Lung (tissue), 12 donors: ENCODE data around the gene VGF. TPM values are rescaled to one million over a fixed set of nuclear protein-coding genes. Genes with fewer than 3 reads are reported as not detected.

ENCODE experiments used
- ATAC-seq: fragments of 200-7000 bp; cut with Tn5 transposase; one replicate; pipeline ENCODE4 v1.9.1; 2020; ENCODE audit warnings: moderate number of reproducible peaks; ENCODE audit not compliant: insufficient read depth, low FRiP score
- DNase-seq, 3 donors: peaks; one replicate each; pipeline ENCODE4 v3.0.0-alpha.2; 2013 to 2017
- H3K27ac ChIP-seq, 2 donors: one replicate each; pipeline ENCODE4 v1.5.1; 2013; ENCODE audit warnings: mild to moderate bottlenecking in 2 of 2, moderate library complexity in 2 of 2, control low read depth in 1 of 2, inconsistent platforms in 1 of 2, low read depth in 1 of 2, low read length in 1 of 2
- H3K27me3 ChIP-seq, 3 donors: one replicate each; pipeline ENCODE4 v1.5.1; 2013; ENCODE audit warnings: low read length in 2 of 3; ENCODE audit not compliant: control insufficient read depth in 3 of 3, insufficient read depth in 3 of 3
- H3K36me3 ChIP-seq, 4 donors: one replicate each; pipeline ENCODE4 v1.5.1; 2013; ENCODE audit warnings: low read length in 4 of 4, mild to moderate bottlenecking in 1 of 4, moderate library complexity in 1 of 4; ENCODE audit not compliant: control insufficient read depth in 4 of 4, insufficient read depth in 4 of 4
- H3K4me1 ChIP-seq, 5 donors: one replicate each; pipeline ENCODE4 v1.5.1; 2013; ENCODE audit warnings: low read length in 5 of 5, mild to moderate bottlenecking in 2 of 5, moderate library complexity in 1 of 5; ENCODE audit not compliant: control insufficient read depth in 5 of 5, insufficient read depth in 5 of 5
- H3K4me3 ChIP-seq: one replicate; pipeline ENCODE4 v1.5.1; 2013; ENCODE audit warnings: mild to moderate bottlenecking, control low read depth, moderate library complexity
- H3K9ac ChIP-seq, 2 donors: one replicate each; pipeline ENCODE4 v1.5.1; 2013; ENCODE audit warnings: low read length in 2 of 2, control low read depth in 1 of 2; ENCODE audit not compliant: insufficient read depth in 1 of 2
- H3K9me3 ChIP-seq, 4 donors: one replicate each; pipeline ENCODE4 v1.5.1; 2013; ENCODE audit warnings: low read length in 3 of 4, mild to moderate bottlenecking in 1 of 4, moderate library complexity in 1 of 4; ENCODE audit not compliant: control insufficient read depth in 4 of 4, insufficient read depth in 3 of 4
- CTCF ChIP-seq: IDR thresholded peaks from 2 replicates; pipeline ENCODE4 v1.5.1; 2012; ENCODE audit warnings: mild to moderate bottlenecking; ENCODE audit errors: control extremely low read depth, extremely low read depth
- WGBS, 2 donors: extraction: QIAGEN DNeasy Blood & Tissue Kit; methylation state at CpG; one replicate each; pipeline ENCODE4 v1.1.7; 2013; 5-methylcytosine and 5-hydroxymethylcytosine counted together
- polyA plus RNA-seq, 2 donors: library from polyadenylated mRNA; stranded (reverse); fragments of 200-250 nt; gene quantifications; one replicate each; pipeline ENCODE4 v1.2.1, GENCODE V29; 2013
- total RNA-seq, 2 donors: library from RNA; depleted of rRNA in 1 of 2; stranded (reverse); fragments of >200 nt in 1 of 2; gene quantifications; one replicate each; pipeline ENCODE4 v1.2.1, GENCODE V29; 2014 to 2021
- donor health status: control.
- donor health status: control.
- donor health status: Bipolar disorder and iron deficiency.
- donor health status: healthy.
- donor health status: DM: yes; HTN: yes; CAD: no.

The VGF gene
- total and polyA plus RNA-seq, 4 donors, result 0.08 to 1.4 (median 0.42) TPM

GRCh38 chr7:101177644-101178043 is 12.3 kb upstream of the VGF start:
- no peaks in the 10 kb centered on the region for H3K36me3 ChIP-seq
- no peak overlapping the region for H3K9ac ChIP-seq
- DNase-seq (no peak), ATAC-seq (no peak)
- WGBS, 2 donors, result 79 to 83% methylated on average over 2 of the region's 2 CpGs
- no peak overlapping the region for H3K4me3 ChIP-seq
- peaks cover 0 to 8% (median 0%) of the 10 kb centered on the region in 4 donors for H3K9me3 ChIP-seq
- no peak for TF ChIP-seq CTCF
- H3K27ac ChIP-seq, result no peak overlapping the region
- H3K27me3 ChIP-seq, result peaks cover 10 to 78% (median 74%) of the 10 kb centered on the region in 3 donors
- peaks cover 0 to 13% (median 0%) of the 10 kb centered on the region in 5 donors for H3K4me1 ChIP-seq

GRCh38 chr7:101175664-101176063 is 10.3 kb upstream of the VGF start:
- DNase-seq (no peak), ATAC-seq (no peak)
- no peak for TF ChIP-seq CTCF
- Histone ChIP-seq H3K9ac (no peak overlapping the region), H3K36me3 (no peaks in the 10 kb centered on the region), H3K9me3 (peaks cover 0 to 14% (median 0%) of the 10 kb centered on the region in 4 donors), H3K27ac (no peak overlapping the region), H3K27me3 (peaks cover 25 to 86% (median 77%) of the 10 kb centered on the region in 3 donors), H3K4me1 (peaks cover 0 to 20% (median 4%) of the 10 kb centered on the region in 5 donors), H3K4me3 (no peak overlapping the region)
- WGBS, 2 donors, result 30 to 35% methylated on average over 3 of the region's 3 CpGs

DNA sequence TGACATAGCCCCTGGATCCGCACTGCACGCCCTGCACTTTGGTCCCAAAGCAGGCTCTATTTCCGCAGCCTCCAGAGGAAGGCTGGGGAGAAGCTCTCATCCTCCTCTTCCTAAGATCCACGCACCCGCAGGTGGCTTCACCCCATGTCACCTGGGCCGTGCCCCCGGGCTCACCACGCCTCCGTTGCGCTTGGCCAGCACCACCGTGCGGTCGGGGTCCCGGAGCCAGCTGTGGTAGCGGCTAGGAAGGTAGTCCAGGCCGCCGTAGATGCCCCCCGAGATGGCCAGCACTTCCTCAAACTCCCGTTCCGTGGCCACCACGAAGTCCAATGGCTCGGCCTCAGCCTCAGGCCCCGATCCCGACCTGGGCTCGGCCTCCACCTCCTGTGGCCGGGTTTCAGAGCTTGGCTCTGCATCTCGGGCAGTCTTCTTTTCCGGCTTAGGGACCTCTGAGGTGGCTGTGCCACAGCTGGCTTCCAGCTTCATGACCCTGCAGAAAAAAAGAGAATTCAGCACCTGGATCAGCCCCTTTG is 9.0 kb upstream of the VGF start:
- ATAC-seq, result no peak
- H3K4me1 ChIP-seq, result peaks cover 0 to 20% (median 4%) of the 10 kb centered on the region in 5 donors
- no peak for TF ChIP-seq CTCF

More for the DNA sequence above, 9.0 kb upstream of the VGF start:
- Histone ChIP-seq H3K27ac (no peak overlapping the region), H3K27me3 (peaks cover 26 to 91% (median 85%) of the 10 kb centered on the region in 3 donors), H3K4me3 (no peak overlapping the region), H3K36me3 (no peaks in the 10 kb centered on the region), H3K9me3 (peaks cover 0 to 15% (median 0%) of the 10 kb centered on the region in 4 donors), H3K9ac (no peak overlapping the region)
- no peak for DNase-seq
- WGBS, 2 donors, result 4 to 6% methylated on average over 27 to 28 of the region's 28 CpGs
